IMR-90 (cell line): ENCODE measurements around the gene TMEM221. TPM values are rescaled to one million over a fixed set of nuclear protein-coding genes. Genes with fewer than 3 reads are reported as not detected.

Experiments
- ATAC-seq: fragments of 200-7000 bp; cut with Tn5 transposase; 2 replicates; pipeline ENCODE4 v1.9.1; 2020; ENCODE audit warnings: low read depth, mild to moderate bottlenecking, moderate library complexity
- BruUV-seq: library from RNA; stranded (reverse); fragments of 400-500 nt; replicated peaks from 2 replicates; lab custom pipeline; 2021; lab: Mats Ljungman, UMichigan
- CTCF ChIA-PET: fragments of 300-600 bp; formaldehyde crosslinking; extraction: SDS; loops from one replicate; lab custom pipeline; 2021; ENCODE audit warnings: antibody characterized with exemption; lab: Yijun Ruan, JAX
- POLR2A ChIA-PET: fragments of 300-600 bp; sonication (Branson Sonifier 250); formaldehyde crosslinking; loops from one replicate; lab custom pipeline; 2022; ENCODE audit warnings: antibody characterized with exemption; ENCODE audit not compliant: unreplicated experiment; lab: Charles Lee
- DNase-seq: peaks from one replicate; pipeline ENCODE4 v3.0.0; 2013
- H2AFZ ChIP-seq: replicated peaks from 2 replicates; pipeline ENCODE3; 2013; ENCODE audit warnings: low read length, mild to moderate bottlenecking; ENCODE audit not compliant: poor library complexity
- H2AK5ac ChIP-seq: 2 replicates; pipeline ENCODE4 v1.6.1; 2013; ENCODE audit warnings: low read depth, low read length, inconsistent platforms
- H2AK9ac ChIP-seq: replicated peaks from 2 replicates; pipeline ENCODE3; 2013; ENCODE audit warnings: mild to moderate bottlenecking, low read depth, low read length, moderate library complexity; ENCODE audit not compliant: poor library complexity
- H2BK120ac ChIP-seq: 2 replicates; pipeline ENCODE4 v1.6.1; 2013; ENCODE audit warnings: low read depth, low read length, inconsistent platforms
- H2BK15ac ChIP-seq: 3 replicates; pipeline ENCODE4 v1.6.1; 2013; ENCODE audit warnings: low read depth, low read length, inconsistent platforms
- H2BK20ac ChIP-seq: 2 replicates; pipeline ENCODE4 v1.6.1; 2013; ENCODE audit warnings: low read depth, mild to moderate bottlenecking, inconsistent platforms, low read length, moderate library complexity
- H2BK5ac ChIP-seq: 2 replicates; pipeline ENCODE4 v1.6.1; 2013; ENCODE audit warnings: mild to moderate bottlenecking, low read depth, low read length, inconsistent platforms; ENCODE audit not compliant: poor library complexity, severe bottlenecking
- H3K14ac ChIP-seq: replicated peaks from 2 replicates; pipeline ENCODE4 v1.6.1; 2013; ENCODE audit warnings: low read depth, low read length, inconsistent platforms
- H3K18ac ChIP-seq: 2 replicates; pipeline ENCODE4 v1.6.1; 2013; ENCODE audit warnings: low read depth, low read length, control low read depth
- H3K23ac ChIP-seq: 2 replicates; pipeline ENCODE4 v1.6.1; 2013; ENCODE audit warnings: low read depth, low read length, inconsistent platforms
- H3K27ac ChIP-seq: 2 replicates; pipeline ENCODE4 v1.5.1; 2013; ENCODE audit warnings: mild to moderate bottlenecking, control low read depth, low read length; ENCODE audit not compliant: insufficient read depth
- H3K27me3 ChIP-seq: 2 replicates; pipeline ENCODE4 v1.6.1; 2013; ENCODE audit warnings: low read length; ENCODE audit not compliant: control insufficient read depth, insufficient read depth
- H3K36me3 ChIP-seq: 2 replicates; pipeline ENCODE4 v1.6.1; 2013; ENCODE audit warnings: low read length, mixed read lengths; ENCODE audit not compliant: control insufficient read depth, insufficient read depth
- H3K4ac ChIP-seq: 2 replicates; pipeline ENCODE4 v1.6.1; 2013; ENCODE audit warnings: low read depth, low read length, inconsistent platforms
- H3K4me1 ChIP-seq: 2 replicates; pipeline ENCODE4 v1.6.1; 2013; ENCODE audit warnings: low read length, mixed read lengths; ENCODE audit not compliant: control insufficient read depth, insufficient read depth
- H3K4me2 ChIP-seq: 2 replicates; pipeline ENCODE4 v1.6.1; 2013; ENCODE audit warnings: low read depth, mild to moderate bottlenecking, control low read depth, low read length, moderate library complexity
- H3K4me3 ChIP-seq: 2 replicates; pipeline ENCODE4 v1.5.1; 2013; ENCODE audit warnings: low read depth, mild to moderate bottlenecking, control low read depth, low read length, moderate library complexity; ENCODE audit not compliant: insufficient read depth
- H3K56ac ChIP-seq: 2 replicates; pipeline ENCODE4 v1.6.1; 2013; ENCODE audit warnings: low read length, inconsistent platforms; ENCODE audit not compliant: insufficient read depth; ENCODE audit errors: extremely low read depth
- H3K79me1 ChIP-seq, 2 experiments: 2 replicates each; pipeline ENCODE4 v1.6.1; 2013; ENCODE audit warnings: low read length in 2 of 2, inconsistent platforms in 1 of 2, low read depth in 1 of 2
- H3K9ac ChIP-seq: 2 replicates; pipeline ENCODE4 v1.6.1; 2013; ENCODE audit warnings: low read depth, low read length, control low read depth
- H3K9me1 ChIP-seq: 2 replicates; pipeline ENCODE4 v1.6.1; 2013; ENCODE audit warnings: low read length, inconsistent platforms; ENCODE audit not compliant: insufficient read depth
- H3K9me3 ChIP-seq: 2 replicates; pipeline ENCODE4 v1.6.1; 2013; ENCODE audit warnings: low read length; ENCODE audit not compliant: control insufficient read depth, insufficient read depth
- H4K20me1 ChIP-seq: 2 replicates; pipeline ENCODE4 v1.6.1; 2013; ENCODE audit warnings: low read length, inconsistent platforms; ENCODE audit not compliant: insufficient read depth
- H4K5ac ChIP-seq: 2 replicates; pipeline ENCODE4 v1.6.1; 2013; ENCODE audit warnings: mild to moderate bottlenecking, low read depth, low read length, control low read depth
- H4K8ac ChIP-seq, 2 experiments: 2 replicates each; pipeline ENCODE4 v1.6.1; 2013; ENCODE audit warnings: low read depth in 2 of 2, low read length in 2 of 2, control low read depth in 1 of 2, inconsistent platforms in 1 of 2
- H4K91ac ChIP-seq: 2 replicates; pipeline ENCODE4 v1.6.1; 2013; ENCODE audit warnings: low read depth, low read length, inconsistent platforms; ENCODE audit not compliant: insufficient read depth
- FOS ChIP-seq: fragments of 150-350 bp; IDR thresholded peaks from 2 replicates; pipeline ENCODE4 v1.6.1; 2016; ENCODE audit warnings: low read depth, low read length
- MAFK ChIP-seq: IDR thresholded peaks from 2 replicates; pipeline ENCODE4 v1.6.1; 2012; ENCODE audit warnings: low read depth, low read length, improper control_type of control experiment
- POLR2A ChIP-seq: IDR thresholded peaks from 2 replicates; pipeline ENCODE4 v1.6.1; 2012; ENCODE audit warnings: mild to moderate bottlenecking, low read depth, low read length
- WGBS, 2 experiments: methylation state at CpG; one replicate each; pipeline versions ENCODE4 v1.1.5 to v1.1.7; 2013; ENCODE audit warnings: missing lambda C conversion rate in 2 of 2; ENCODE audit not compliant: insufficient read length in 1 of 2; ENCODE audit errors: extremely low coverage in 2 of 2; 5-methylcytosine and 5-hydroxymethylcytosine counted together
- dilution Hi-C: fragments of 300-500 bp; cut with HindIII; formaldehyde crosslinking; loops from one replicate; pipeline ENCODE4 v1.14.3; 2018; ENCODE audit warnings: low sequenced_read_pairs; ENCODE audit not compliant: unreplicated experiment
- in situ Hi-C: fragments of 300-500 bp; cut with MboI; formaldehyde crosslinking; loops from 3 replicates; pipeline ENCODE4 v1.14.3; 2019; ENCODE audit warnings: low sequenced_read_pairs, inconsistent platforms, mixed read lengths
- intact Hi-C: fragments of 100-400 bp; cut with micrococcal nuclease; formaldehyde crosslinking; loops from 2 replicates; pipeline ENCODE4 v1.10.0; 2022
- polyA plus RNA-seq, 3 experiments: library from polyadenylated mRNA; depleted of rRNA; stranded (reverse); fragments of >200 nt; gene quantifications; 2 replicates each; pipeline ENCODE4 v1.2.3, GENCODE V29; 2012; ENCODE audit warnings: low replicate concordance in 1 of 3
- total RNA-seq: library from RNA; depleted of rRNA; stranded (reverse); fragments of >200 nt; gene quantifications from 2 replicates; pipeline ENCODE4 v1.2.3, GENCODE V29; 2012

TMEM221 gene
- total and polyA plus RNA-seq, 2 of the 4 experiments (the other 2 are of a cell fraction): 0.12 TPM; not detected in 1

DNA sequence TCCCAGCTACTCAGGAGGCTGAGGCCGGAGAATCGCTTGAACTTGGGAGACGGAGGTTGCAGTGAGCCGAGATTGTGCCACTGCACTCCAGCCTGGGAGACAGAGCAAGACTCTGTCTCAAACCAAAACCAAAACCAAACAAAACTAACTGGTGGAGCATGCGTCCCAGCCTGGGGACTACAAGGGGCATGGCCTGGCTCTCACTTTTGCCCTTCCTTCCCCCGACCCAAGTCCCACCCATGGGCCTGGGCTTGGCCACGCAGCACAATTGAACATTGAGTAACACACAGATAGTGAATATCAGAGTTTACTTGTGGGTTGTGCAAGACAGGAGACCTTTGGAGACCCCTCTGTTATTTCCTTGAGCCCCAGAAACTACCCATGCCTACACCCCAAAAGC, 13.2 kb downstream of the TMEM221 start:
- Histone ChIP-seq H3K14ac (no peak overlapping the region), H4K91ac (no peak overlapping the region), H2BK120ac (no peak overlapping the region), H3K9me1 (no peaks in the 10 kb centered on the region), H2AFZ (no peak overlapping the region), H2BK20ac (no peak overlapping the region), H2AK5ac (no peak overlapping the region), H2BK5ac (no peak overlapping the region), H2BK15ac (no peak overlapping the region), H3K27ac (no peak overlapping the region), H3K4me1 (no peaks in the 10 kb centered on the region), H3K79me1 (no peaks in the 10 kb centered on the region), H2AK9ac (no peak overlapping the region), H4K20me1 (no peaks in the 10 kb centered on the region), H3K4ac (no peak overlapping the region), H3K56ac (no peak overlapping the region), H3K4me2 (no peak overlapping the region), H3K4me3 (no peak overlapping the region), H3K9me3 (peaks cover 2% of the 10 kb centered on the region; the same call in 1 of the 2 replicates), H3K18ac (no peak overlapping the region), H3K36me3 (no peaks in the 10 kb centered on the region), H3K23ac (no peak overlapping the region), H3K27me3 (no peaks in the 10 kb centered on the region), H4K8ac (no peak overlapping the region), H3K9ac (no peak overlapping the region), H4K5ac (no peak overlapping the region)
- TF ChIP-seq FOS: no peak
- no peak for TF ChIP-seq MAFK
- TF ChIP-seq POLR2A: no peak
- BruUV-seq: no TSS peak
- ATAC-seq: no peak
- intact Hi-C loops (no loop called here), dilution Hi-C loops (no loop called here), in situ Hi-C loops (no loop called here)
- ChIA-PET POLR2A (no interaction called here), CTCF (interaction anchor here (0.6 kb wide), 1 partner anchor 31 kb away, joined by 3 read pairs; no protein-coding TSS in a partner anchor)
- DNase-seq: no peak
- WGBS, 2 experiments: no CpG with 5 or more reads among the region's 7 CpGs
